HFF-Myc (cell line): ENCODE measurements around the gene CUL4A.

Experiments
- DNase-seq: peaks from one replicate; pipeline ENCODE4 v3.0.0-alpha.2; 2011; ENCODE audit warnings: low read depth; ENCODE audit errors: extremely low read depth
- H3K4me3 ChIP-seq: replicated peaks from 2 replicates; pipeline ENCODE4 v1.5.1; 2011; ENCODE audit warnings: low read depth, mild to moderate bottlenecking, control low read depth, low read length
- TF ChIP-seq, protein P1 (sequence below): IDR thresholded peaks from 2 replicates; pipeline ENCODE4 v1.5.1; 2012; ENCODE audit warnings: mild to moderate bottlenecking, low read depth, low read length, control low read depth; ENCODE audit errors: missing control alignments

The CUL4A gene

GRCh38 chr13:113280126-113280525 lies 70.7 kb downstream of the CUL4A start:
- TF ChIP-seq, protein P1, sequence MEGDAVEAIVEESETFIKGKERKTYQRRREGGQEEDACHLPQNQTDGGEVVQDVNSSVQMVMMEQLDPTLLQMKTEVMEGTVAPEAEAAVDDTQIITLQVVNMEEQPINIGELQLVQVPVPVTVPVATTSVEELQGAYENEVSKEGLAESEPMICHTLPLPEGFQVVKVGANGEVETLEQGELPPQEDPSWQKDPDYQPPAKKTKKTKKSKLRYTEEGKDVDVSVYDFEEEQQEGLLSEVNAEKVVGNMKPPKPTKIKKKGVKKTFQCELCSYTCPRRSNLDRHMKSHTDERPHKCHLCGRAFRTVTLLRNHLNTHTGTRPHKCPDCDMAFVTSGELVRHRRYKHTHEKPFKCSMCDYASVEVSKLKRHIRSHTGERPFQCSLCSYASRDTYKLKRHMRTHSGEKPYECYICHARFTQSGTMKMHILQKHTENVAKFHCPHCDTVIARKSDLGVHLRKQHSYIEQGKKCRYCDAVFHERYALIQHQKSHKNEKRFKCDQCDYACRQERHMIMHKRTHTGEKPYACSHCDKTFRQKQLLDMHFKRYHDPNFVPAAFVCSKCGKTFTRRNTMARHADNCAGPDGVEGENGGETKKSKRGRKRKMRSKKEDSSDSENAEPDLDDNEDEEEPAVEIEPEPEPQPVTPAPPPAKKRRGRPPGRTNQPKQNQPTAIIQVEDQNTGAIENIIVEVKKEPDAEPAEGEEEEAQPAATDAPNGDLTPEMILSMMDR, result no peak
- H3K4me3 ChIP-seq, result no peak overlapping the region
- no peak for DNase-seq

- DNase-seq, result no peak
- TF ChIP-seq, protein P1, result no peak
- H3K4me3 ChIP-seq, result no peak overlapping the region
Measured at GRCh38 chr13:113283904-113284303, 74.5 kb downstream of the CUL4A start.

DNA sequence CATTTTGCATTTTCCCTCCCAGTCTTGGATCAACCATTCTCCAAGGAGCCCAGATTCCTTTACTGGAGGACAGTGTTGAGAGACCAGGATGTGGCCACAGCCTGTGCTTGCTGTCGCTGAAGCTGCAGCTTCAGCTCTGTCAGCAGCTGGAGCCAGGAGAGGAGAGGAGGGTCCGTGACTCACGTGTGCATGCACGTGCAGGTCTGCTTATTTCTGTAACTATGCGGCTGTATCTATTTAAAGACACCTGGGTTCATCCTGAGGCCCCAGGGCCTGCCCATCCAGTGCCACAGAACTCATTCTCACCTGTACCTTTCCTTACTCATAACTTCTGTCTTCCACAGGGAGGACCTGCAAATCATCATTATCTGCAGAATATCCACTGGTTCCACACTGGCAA lies 79.5 kb downstream of the CUL4A start:
- no peak overlapping the region for H3K4me3 ChIP-seq
- DNase-seq, result no peak
- TF ChIP-seq, protein P1, result no peak

GRCh38 chr13:113291129-113291528 lies 81.7 kb downstream of the CUL4A start:
- H3K4me3 ChIP-seq, result no peak overlapping the region
- no peak for DNase-seq
- TF ChIP-seq, protein P1, result no peak

- TF ChIP-seq, protein P1, result no peak
- H3K4me3 ChIP-seq, result peak overlapping the region; percentile 30
- no peak for DNase-seq
Measured at GRCh38 chr13:113292021-113292862, 82.8 kb downstream of the CUL4A start.

GRCh38 chr13:113293686-113294085 lies 84.3 kb downstream of the CUL4A start:
- no peak overlapping the region for H3K4me3 ChIP-seq
- TF ChIP-seq, protein P1, result no peak
- DNase-seq, result no peak

GRCh38 chr13:113295776-113296175 lies 86.4 kb downstream of the CUL4A start:
- DNase-seq, result no peak
- no peak overlapping the region for H3K4me3 ChIP-seq
- TF ChIP-seq, protein P1, result no peak
